Uterus (tissue), 4 donors: ENCODE data around the gene C20orf141. TPM values are rescaled to one million over a fixed set of nuclear protein-coding genes. Genes with fewer than 3 reads are reported as not detected.

Experiments
- DNase-seq, 2 donors: peaks; one replicate each; pipeline ENCODE4 v3.0.0-alpha.2; 2019 to 2020
- H3K27ac ChIP-seq, 2 donors: fragments of 200-600 bp; sonication (generic); 1 replicate in 1 of 2; 2 replicates in 1 of 2; pipeline ENCODE4 v1.5.1; 2016 to 2018
- H3K27me3 ChIP-seq, 2 donors: fragments of 200-600 bp; sonication (generic); one replicate each; pipeline ENCODE4 v1.5.1; 2018 to 2019; ENCODE audit warnings: control low read depth in 1 of 2
- H3K36me3 ChIP-seq, 2 donors: fragments of 200-600 bp; sonication (generic); one replicate each; pipeline ENCODE4 v1.5.1; 2019; ENCODE audit warnings: control low read depth in 1 of 2
- H3K4me1 ChIP-seq, 2 donors: fragments of 200-600 bp; sonication (generic); one replicate each; pipeline ENCODE4 v1.5.1; 2018 to 2019; ENCODE audit warnings: control low read depth in 1 of 2
- H3K4me3 ChIP-seq, 2 donors: fragments of 200-600 bp; sonication (generic); 1 replicate in 1 of 2; 2 replicates in 1 of 2; pipeline ENCODE4 v1.5.1; 2018 to 2019; ENCODE audit warnings: mild to moderate bottlenecking in 1 of 2
- H3K9me3 ChIP-seq, 2 donors: fragments of 200-600 bp; sonication (generic); one replicate each; pipeline ENCODE4 v1.5.1; 2019; ENCODE audit warnings: control low read depth in 1 of 2
- CTCF ChIP-seq, 4 experiments: fragments of 200-600 bp in 2 of 4; fragments of 450-650 bp in 2 of 4; sonication (generic) in 2 of 4; IDR thresholded peaks; one replicate each; pipeline ENCODE4 v1.5.1; 2016 to 2019; ENCODE audit warnings: antibody characterized with exemption in 4 of 4, mild to moderate bottlenecking in 2 of 4, moderate library complexity in 1 of 4
- POLR2A ChIP-seq, 2 donors: fragments of 450-650 bp; IDR thresholded peaks; one replicate each; pipeline ENCODE4 v1.6.1; 2016; ENCODE audit warnings: antibody characterized with exemption in 2 of 2, mild to moderate bottlenecking in 1 of 2, moderate library complexity in 1 of 2
- intact Hi-C: fragments of 100-400 bp; cut with DNase I; formaldehyde crosslinking; loops from one replicate; pipeline ENCODE4 v1.15.1; 2023; ENCODE audit warnings: low total_unique reads
- total RNA-seq, 4 donors: library from RNA; depleted of rRNA in 3 of 4; stranded (reverse); fragments of >200 nt in 3 of 4; gene quantifications; one replicate each; pipeline versions ENCODE4 v1.1.0 to v1.2.4, GENCODE V29; 2014 to 2023
- donor health status: DM: yes; HTN: yes; CAD: no.

The C20orf141 gene
- total RNA-seq, 4 donors from 2014 or later: not detected

DNA sequence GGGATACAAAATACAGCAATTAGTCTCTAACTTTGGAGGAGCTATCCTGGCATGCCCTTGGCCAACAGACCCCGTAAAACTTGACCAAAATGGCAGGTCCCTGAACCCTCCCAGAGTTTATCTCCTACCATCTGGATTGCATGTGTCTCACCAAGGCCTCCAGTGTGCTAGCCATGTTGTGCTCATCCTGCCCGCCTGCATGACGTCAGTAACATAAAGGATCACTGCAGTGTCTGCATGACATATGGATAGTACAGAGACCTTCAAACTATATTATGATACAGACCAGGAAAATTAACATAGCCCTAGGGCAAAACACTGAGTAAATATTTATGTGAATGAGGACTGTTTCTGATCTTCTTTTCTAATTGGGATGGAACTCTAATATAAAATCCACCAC is 39.6 kb upstream of the C20orf141 start:
- no peaks in the 10 kb centered on the region for H3K4me1 ChIP-seq
- DNase-seq: no peak
- H3K4me3 ChIP-seq: no peak overlapping the region
- TF ChIP-seq CTCF (IDR thresholded peaks at IDR 0.05): no peak
- TF ChIP-seq POLR2A (IDR thresholded peaks at IDR 0.05): no peak
- no peak overlapping the region for H3K27ac ChIP-seq
- no peaks in the 10 kb centered on the region for H3K9me3 ChIP-seq
- intact Hi-C loops: no loop called here
- H3K27me3 ChIP-seq: no peaks in the 10 kb centered on the region
- H3K36me3 ChIP-seq: no peaks in the 10 kb centered on the region

GRCh38 chr20:2778602-2779321 is 36.0 kb upstream of the C20orf141 start:
- no peaks in the 10 kb centered on the region for H3K27me3 ChIP-seq
- no peak overlapping the region for H3K27ac ChIP-seq
- no peaks in the 10 kb centered on the region for H3K36me3 ChIP-seq
- H3K4me3 ChIP-seq: no peak overlapping the region
- DNase-seq: no peak
- TF ChIP-seq POLR2A (IDR thresholded peaks at IDR 0.05): no peak
- TF ChIP-seq CTCF (IDR thresholded peaks at IDR 0.05): no peak
- intact Hi-C loops: no loop called here
- H3K4me1 ChIP-seq: no peaks in the 10 kb centered on the region
- no peaks in the 10 kb centered on the region for H3K9me3 ChIP-seq

DNA sequence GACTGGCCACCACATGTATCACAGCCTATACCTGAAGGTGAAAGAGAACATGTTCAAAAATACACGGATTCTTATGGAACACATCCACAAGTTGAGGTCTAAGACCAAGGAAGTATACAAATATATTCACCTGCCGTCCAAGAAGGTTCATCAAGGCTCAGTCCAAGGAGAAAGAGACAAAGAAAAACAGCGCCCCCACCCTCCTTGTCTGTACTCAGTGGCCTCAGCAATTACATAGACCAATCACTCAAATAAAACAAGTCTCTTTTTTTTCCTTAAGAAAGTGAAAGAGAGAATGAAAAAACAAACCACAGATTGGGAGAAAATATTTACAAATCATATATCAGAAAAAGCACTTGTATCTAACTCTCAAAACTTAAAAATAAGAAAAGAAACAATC is 33.8 kb upstream of the C20orf141 start:
- Histone ChIP-seq H3K9me3 (no peaks in the 10 kb centered on the region), H3K27ac (no peak overlapping the region), H3K4me3 (no peak overlapping the region), H3K27me3 (no peaks in the 10 kb centered on the region), H3K4me1 (no peaks in the 10 kb centered on the region), H3K36me3 (no peaks in the 10 kb centered on the region)
- TF ChIP-seq POLR2A (IDR thresholded peaks at IDR 0.05) (no peak), CTCF (IDR thresholded peaks at IDR 0.05) (no peak)
- intact Hi-C loops: no loop called here
- DNase-seq: no peak

- no peaks in the 10 kb centered on the region for H3K36me3 ChIP-seq
- no peak overlapping the region for H3K4me3 ChIP-seq
- no peaks in the 10 kb centered on the region for H3K4me1 ChIP-seq
- no peak for TF ChIP-seq POLR2A (IDR thresholded peaks at IDR 0.05)
- no peak for TF ChIP-seq CTCF (IDR thresholded peaks at IDR 0.05)
- H3K9me3 ChIP-seq: no peaks in the 10 kb centered on the region
- DNase-seq: no peak
- intact Hi-C loops: no loop called here
- no peaks in the 10 kb centered on the region for H3K27me3 ChIP-seq
- H3K27ac ChIP-seq: no peak overlapping the region
Measured at GRCh38 chr20:2783908-2784566, 30.8 kb upstream of the C20orf141 start.

DNA sequence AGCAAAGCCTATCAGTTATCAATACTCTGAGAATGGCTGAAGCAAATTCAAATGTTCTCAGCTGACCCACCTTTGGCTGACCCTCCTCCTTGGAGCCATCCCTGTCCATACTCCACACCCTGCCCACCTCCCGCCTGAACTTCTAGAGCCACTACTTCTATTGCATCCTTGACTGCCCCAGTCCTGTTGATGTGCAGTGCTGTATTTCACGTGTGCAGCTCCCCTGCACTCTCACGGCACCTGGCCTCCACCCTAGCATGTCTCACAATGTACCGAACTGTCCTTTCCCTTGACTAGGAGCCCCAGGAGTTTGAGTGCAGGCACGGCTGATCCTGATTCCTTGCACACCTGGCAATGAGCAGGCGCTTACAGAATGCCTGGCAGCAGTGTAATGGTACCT is 21.3 kb upstream of the C20orf141 start:
- H3K27ac ChIP-seq: no peak overlapping the region
- no peak overlapping the region for H3K4me3 ChIP-seq
- intact Hi-C loops: no loop called here
- no peaks in the 10 kb centered on the region for H3K27me3 ChIP-seq
- TF ChIP-seq POLR2A (IDR thresholded peaks at IDR 0.05): no peak
- no peak for TF ChIP-seq CTCF (IDR thresholded peaks at IDR 0.05)
- no peaks in the 10 kb centered on the region for H3K36me3 ChIP-seq
- DNase-seq: no peak
- H3K9me3 ChIP-seq: no peaks in the 10 kb centered on the region
- H3K4me1 ChIP-seq: no peaks in the 10 kb centered on the region
